Midbrain (tissue), 1 donor: ENCODE data around the gene HAPLN1.

Experiments
- DNase-seq: peaks from one replicate; lab custom pipeline; 2025; lab: John Stamatoyannopoulos, UW

Gene HAPLN1

DNA sequence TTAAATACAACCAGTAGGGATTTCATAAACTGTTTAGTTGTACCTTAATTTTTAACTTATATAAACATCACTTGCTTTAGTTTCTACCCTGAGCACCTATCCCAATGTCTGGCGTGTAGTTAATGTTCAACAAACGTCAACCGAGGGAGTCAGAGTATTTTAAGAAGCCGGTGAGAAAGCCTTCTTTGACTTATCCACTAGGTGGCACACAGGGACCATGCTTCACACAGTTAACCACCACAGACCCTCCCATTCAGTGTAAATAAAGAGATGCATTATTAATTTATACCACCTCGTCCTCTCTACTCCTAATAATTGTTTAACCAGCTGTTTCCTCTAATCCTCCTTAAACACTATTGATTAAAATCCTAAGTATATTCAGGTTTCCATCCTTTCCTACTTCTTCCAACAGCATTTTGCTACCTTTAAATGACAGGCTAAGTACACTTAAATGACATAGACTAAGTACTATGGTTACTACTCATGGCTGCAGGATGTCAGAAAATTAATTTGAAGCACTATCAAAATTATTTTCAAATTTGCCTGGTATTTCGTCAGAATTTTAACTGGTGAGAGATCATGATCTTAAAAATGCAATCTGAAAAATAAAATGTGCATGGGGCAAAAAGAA, 2.3 kb downstream of the HAPLN1 start:
- DNase-seq = peak; percentile 76

DNA sequence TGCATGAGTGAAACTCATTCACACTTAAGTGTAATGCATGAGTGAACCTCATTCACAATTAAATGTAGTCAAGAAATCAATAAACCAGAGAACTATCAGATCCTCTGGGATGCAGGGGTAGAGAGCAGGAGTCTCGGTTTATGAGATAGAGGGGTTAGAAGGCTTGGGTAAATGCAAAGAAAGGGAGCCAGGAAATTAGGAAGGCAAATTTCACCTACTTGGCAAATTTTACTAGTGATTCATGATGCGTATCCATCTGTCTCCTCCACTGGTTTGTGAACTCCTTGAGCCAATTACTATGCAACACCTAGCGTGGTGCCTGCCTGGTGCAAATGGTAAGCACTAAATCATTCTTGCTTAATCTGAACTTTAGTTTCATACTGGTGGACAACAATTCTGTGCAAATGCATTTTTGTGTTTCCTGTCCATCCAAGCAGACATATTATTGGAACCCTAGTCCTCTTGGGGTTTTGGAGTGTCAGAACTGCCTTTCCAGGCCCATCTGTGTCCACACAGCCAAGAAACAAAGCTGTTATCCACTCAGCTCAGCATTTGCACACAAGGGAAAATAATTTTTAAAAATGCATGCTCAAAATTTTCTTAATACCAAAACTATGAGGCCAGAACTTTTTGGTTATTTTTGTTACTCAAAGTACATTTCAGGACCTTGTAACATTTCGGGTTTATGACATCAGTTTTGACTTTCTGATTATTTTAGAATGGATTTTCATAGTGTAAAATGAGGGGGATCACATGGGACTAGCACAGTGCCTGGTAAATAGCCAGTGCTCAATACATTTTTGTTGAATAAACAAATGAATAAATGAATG, 5.2 kb downstream of the HAPLN1 start:
- DNase-seq = no peak

DNA sequence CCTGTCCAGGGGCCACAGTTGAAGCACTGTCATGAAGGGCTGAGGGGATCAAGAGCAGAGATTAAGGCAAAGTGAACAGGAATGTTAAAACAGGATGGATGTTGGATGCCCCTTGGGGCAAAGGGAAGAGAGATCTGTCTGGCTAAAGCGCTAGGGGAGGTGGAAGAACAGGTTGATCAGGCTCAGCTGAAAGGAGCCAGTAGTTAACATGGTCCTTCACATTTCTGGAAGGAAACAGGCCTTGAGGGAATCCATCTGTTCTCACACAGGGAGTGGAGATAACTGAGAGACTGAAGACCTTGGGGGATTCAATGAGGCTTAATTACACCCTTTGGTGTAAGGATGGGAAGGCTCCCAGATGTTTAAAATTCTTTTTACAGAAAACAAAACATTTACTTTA, 5.8 kb downstream of the HAPLN1 start:
- no peak for DNase-seq

DNA sequence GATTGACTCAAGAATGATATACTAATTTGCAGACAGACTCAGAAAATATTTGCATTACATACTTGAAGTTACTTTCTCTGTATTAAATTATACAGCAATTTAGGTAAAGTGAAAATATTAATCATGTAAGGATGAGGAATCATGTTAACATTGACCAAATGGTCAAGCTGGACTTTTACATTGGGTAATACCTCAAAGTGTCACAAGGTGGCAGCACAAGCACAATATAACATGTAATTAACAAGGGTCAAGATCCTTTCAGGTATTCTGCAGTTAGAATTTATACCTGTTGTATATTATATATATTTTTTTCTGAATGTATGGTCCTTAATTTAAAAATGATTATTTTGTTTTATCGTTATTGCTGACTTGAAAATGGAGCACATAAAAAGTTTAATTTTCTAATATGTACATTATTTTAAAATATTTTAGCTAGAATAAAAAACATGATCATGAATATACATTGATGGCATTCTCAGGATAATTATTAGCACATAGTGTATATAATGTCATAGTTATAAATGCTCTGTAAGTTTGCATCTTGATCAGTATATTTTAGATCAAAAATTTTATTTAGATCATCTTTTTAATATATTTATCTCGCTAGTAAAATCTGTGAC, 8.6 kb downstream of the HAPLN1 start:
- DNase-seq = peak; percentile 28

DNA sequence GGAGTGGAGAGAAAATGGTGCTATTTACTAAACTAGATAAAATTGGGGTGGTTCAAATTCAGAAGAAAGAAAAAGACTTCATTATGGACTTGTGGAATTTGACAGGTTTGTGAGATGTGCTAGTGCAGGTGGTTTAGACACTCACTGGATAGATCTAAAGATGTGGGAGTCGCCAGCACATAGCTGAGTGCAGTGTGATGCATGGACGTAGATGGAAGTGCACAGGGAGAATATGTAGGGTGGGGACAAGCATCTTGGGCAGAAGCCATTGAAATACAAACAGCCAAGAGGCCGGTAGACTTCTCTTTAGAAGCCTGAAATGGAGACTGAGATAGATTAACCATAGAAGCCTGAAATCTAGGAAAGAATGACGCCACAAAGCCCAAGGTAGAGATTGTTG, 10.7 kb downstream of the HAPLN1 start:
- DNase-seq = no peak

DNA sequence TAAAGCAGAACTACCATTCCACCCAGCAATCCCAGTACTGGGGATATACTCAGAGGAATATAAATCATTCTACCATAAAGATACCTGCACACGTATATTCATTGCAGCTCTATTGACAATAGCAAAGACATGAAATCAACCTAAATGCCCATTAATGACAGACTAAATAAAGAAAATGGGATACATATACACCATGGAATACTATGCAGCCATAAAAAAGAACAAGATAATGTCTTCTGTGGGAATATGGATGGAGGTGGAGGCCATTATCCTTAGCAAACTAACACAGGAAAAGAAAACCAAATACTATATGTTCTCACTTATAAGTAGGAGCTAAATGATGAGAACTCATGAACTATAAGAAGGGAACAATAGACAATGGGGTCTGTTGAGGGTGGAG, 12.5 kb downstream of the HAPLN1 start:
- no peak for DNase-seq

DNA sequence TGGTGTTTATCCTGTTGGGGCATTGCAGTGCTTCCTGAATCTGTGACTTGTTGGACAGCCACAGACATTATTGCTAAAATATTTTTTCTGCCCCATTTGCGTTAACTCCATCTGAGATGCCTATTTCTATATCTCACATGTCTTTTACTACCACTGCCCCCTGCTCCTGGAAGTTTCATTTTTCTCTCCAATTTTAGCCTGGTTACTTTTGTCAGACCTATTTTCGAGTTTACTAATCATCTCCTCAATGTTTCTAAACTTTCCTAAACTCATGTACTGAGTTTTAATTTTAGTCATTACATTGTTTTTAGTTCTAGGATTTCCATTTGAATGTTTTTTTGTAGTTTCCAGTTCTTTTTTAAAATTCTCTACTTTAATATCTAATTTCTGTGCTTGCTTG, 17.6 kb downstream of the HAPLN1 start:
- no peak for DNase-seq

DNA sequence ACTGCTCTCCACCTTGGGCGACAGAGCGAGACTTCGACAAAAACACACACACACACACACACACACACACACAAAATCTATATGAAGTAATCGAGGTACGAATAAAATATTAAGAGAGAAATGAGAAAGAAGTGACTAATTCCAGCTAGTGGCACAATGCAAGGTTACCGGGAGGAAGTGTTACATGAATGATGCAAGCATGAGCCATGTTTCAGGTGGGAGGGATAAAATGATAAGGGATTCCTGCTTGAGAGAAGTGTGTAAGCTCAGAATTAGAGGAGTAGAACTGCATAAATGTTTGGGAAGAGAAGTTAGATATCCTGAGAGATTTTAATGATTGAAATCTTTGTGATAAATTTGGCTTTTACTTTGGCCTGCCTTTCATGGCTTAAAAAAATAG, 18.8 kb downstream of the HAPLN1 start:
- no peak for DNase-seq

DNA sequence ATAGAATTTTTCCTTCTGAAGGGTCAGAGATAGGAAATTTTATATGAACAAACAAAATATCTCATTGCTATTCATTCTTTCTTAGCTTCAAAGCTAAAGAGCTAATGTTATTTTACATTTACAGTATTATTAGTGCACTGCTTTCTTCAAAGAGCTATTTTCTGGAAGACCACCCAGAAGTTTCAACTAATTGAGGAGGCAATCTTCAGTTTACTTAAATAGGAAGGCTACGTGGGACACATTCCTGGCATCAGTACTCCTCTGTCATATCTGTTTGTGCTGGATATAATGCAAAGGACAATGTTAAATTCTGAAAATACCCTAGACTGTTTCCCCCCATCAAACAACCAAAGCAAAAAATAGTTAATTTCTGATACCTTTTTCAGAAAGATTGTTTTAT, 30.8 kb downstream of the HAPLN1 start:
- no peak for DNase-seq

DNA sequence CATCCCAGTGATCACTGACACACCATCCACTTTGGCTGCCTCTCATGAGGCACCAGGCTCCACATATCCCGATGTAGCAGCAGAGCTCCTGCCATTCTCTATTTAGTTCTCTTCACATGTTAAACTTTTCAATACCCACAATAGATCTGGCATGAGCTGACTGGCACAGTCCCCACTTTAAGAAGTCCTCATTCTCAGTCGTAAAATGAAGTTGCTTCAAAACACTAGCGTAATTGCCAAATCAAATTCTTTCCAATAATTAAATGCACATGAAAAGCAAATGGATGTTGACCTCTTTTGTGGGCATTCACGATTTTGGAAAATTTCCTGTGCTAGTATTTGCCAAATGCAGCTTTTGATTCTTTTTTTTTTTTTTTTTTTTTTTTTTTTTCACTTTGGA, 32.4 kb downstream of the HAPLN1 start:
- DNase-seq = no peak

DNA sequence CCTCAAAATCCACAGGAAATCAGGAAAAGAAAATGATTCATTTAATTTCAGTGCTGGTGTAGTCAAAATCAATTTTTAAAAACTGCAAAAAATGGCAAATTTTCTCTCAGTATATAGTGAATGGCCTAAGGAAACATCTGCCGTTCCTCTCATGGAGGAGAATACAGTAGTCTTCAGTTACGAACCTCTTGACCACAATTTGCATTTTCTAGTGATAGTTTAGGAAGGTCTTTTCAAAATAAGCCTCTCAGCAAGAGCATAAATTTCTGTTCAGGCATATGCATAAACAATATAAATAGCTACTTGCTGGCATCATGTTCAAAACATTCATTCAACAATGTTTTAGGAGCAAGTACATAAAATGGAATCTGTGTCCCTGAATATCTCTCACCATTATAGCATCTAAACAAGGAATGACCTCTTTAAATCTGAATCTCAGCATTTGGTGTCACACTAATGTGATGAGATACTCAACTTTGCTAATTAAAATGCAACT, 33.5 kb downstream of the HAPLN1 start:
- no peak for DNase-seq

DNA sequence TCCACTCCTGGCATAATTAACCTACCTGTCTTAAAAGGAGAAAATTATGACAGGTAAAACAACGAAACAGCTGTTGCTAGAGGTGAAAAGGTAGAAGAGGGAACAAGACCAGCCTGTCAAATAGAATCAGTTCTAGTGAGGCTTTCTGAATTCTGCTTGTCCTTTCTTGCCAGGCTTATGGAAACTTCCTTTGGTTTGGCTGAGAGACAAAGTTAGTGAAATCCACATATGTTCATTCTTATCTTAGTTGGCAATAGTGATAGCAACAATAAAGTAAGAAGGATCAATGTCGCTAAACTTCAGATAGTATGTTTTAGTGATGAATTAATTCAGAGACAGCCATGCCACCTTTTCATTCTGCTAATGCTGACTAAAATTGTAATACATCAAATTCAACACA, 34.4 kb downstream of the HAPLN1 start:
- DNase-seq = no peak

DNA sequence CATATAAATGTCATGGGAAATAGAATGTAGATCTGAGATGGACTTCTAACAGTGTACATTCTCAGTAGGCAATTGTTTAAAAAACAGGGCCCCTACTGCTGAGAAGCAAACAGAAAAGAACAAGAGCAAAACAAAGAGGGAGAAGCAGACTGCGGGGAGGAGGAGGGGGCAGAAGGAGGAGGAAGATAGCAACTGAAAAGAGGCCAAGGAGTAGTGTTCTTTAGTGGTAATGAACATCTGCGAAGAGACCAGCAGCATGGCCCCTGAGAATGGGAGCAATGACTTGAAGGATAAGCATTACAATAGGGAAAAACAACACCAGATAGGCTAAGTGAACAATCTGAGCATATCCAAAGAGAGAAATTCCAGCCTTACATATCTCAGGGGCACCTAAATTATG, 36.8 kb downstream of the HAPLN1 start:
- DNase-seq = no peak

DNA sequence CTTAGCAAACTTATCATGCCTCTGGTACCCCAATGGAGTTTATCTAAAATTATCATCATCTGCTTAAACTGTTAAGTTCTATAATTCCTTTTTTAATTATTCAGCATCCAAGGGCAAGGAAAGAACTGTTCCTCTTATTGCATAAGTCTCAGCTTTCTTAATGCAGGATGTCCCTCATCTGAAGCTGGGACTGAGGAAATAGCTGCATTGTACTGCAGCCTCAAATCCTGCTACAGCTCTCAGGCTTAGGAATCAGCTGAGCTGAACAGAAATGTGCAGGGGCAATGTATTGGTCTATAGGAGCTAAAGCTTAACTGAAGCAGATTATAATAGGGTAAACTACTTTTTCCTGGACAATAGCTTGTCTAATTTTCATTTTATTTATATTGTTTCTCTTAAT, 48.0 kb downstream of the HAPLN1 start:
- DNase-seq = no peak

DNA sequence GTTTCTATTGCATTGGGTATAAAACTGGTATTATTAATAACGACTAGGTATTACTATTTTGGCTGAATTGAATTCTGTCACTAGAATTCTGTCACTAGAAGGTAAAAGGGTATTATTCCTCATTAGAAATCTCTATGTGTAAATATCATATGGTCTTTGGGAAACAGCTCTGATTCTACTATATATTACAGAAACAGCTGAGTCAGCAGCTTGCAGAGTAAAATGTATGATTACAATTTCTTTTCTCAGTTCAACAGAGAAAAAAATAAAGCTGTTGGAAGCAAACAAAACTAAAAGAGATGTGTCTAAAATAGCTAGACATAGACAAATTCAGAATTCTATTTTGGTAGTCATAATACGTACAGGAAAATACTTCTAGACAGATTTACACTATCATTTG, 48.5 kb downstream of the HAPLN1 start:
- DNase-seq = no peak

DNA sequence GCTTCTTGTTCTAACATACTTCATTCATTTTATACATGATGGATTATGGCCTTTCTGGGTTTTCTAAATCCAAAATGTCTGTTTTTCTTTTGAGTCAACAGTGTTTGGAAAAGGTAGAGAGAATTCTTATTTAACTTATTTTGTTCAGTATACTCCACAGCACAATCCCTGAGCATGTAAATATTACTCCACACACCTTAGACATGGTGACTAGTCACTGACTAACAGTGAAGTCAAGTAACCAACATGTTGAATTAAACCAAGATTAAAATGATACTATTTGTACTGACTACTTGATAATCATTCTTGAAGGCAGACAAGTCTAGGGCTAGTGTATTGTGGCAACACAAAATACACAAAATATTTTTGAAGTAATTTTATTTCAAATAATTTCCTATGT, 55.0 kb downstream of the HAPLN1 start:
- DNase-seq = no peak

DNA sequence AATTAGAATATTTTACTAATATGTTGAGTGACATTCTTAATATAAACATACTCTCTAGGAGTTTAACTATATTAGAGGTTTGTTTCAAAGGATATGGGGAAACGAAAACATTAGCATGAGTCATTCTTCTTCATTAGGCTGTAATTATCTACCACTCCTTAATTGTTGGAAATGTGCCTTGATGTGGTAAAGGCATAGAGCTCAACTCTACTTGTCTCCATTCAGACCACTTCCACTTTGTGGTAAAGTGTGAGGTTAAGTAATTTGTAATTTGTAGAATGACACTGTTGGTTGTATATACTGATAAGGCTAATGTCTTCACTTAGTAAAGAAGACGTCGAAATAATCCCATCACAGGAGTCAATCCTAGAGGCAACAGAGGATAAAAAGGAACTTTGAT, 58.1 kb downstream of the HAPLN1 start:
- no peak for DNase-seq

DNA sequence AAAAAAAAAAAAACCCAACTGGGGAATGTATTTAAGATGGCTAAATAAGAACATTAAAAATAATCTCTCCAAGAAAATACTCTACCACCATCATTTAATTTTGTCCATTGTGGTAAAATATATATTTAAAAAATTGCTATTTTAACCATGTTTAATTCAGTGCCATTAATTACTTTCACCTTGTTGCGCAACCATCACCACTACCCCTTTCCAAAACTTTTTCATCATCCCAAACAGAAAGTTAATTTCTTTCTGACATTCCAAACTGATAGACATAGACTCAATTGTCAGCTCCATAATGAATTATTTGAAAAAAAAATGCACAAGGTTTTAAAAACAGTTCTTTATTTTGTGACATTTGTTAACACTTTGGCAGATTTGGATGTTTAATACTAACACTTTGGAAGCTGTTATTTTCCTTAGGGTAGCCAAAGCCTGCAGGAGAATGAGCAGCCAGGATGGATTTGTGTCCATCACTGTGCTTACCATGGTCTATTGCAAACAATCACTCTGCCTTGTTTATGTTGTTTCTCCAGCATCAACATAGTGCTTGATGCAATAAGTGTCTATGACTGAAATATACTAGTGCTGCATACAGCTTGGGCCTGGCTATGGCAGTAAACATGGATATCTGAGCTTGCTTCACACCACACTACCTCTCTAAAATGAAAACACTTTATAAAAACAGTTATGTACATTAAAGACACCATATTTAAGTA, 62.7 kb downstream of the HAPLN1 start:
- no peak for DNase-seq

DNA sequence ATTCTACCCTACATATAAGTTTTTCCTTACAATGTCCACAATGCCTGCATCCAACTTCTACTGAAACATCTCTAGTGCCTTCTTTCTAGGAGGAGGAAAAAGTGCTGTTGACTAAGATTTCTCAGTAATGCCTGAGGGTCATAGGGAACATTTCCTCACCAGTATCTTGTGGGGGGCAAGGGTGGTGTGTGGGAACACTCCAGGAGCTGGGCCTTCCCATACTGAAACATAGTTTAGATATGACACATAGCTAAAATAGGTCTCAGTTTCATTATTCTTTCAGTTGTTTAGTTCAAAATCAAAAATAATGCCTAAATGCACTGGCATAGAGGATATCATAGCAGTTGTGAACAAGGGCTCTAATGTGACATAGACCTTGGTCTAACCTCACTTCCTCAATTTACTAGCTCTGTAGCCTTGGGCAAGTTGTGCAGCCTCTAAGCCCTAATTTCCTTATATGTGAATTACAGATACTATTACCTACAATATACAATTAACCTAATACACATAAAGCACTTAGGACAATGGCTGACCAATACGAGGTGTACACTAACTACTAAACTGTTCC, 66.1 kb downstream of the HAPLN1 start:
- DNase-seq = no peak

DNA sequence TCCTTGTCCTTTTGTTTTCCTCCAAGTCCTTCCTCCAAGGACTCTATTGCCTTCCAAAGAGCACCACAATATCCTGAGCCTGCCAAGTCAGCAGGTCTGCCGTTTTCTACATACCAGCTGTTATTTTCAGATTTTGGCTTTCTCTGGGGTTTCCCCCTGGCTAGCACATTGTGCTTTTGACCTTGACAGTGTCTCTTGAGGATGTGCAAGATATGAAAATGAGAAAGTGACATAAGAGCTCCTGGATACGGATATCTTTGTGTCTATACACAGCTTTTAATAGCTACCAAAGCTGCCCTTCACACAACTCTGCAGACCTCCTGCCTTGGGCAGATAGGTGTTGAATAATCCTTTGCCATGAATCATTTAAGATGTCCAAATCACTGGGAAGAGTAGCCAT, 67.0 kb downstream of the HAPLN1 start:
- DNase-seq = no peak

DNA sequence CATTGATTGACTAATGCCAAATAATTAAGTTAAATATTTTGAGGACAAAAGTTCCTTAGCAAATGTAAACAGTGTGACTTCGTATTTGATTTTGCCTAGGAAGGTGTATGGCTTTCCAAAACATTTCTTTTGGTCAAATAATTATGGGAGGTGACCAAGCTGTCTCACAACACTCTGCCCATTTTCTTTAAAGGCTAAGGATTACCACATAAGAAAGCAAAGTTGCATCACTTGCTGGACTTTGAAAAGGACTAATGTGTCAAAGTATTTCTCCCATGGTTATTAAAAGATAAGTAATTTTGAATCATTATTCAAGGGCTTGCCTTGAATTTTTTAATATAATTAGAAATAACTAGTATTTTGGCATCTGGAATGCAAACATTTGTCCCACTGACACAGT, 74.7 kb downstream of the HAPLN1 start:
- DNase-seq = no peak

DNA sequence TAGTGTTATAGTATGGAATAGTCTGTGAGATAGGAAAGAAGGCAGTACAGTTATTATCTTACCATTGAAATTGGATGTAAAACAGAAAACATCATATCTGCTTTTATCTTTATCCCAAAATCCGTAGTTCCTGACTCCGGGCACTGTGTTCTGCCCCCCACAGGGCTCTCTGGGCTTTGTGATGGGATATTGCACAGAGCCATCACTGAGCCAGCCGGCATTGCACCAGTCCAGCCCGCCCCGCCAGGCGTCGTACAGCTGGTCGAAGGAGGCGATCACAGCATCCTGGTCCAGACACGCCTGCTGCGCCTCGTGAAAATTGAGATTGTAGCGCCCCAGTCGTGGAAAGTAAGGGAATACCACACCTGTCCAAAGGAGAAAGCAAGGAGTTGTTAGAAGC, 76.4 kb downstream of the HAPLN1 start:
- DNase-seq = no peak
